Uterus (tissue), 4 donors: ENCODE measurements around the gene BCAR1. TPM values are rescaled to one million over a fixed set of nuclear protein-coding genes. Genes with fewer than 3 reads are reported as not detected.

Experiments
- DNase-seq, 2 donors: peaks; one replicate each; pipeline ENCODE4 v3.0.0-alpha.2; 2019 to 2020
- H3K27ac ChIP-seq, 2 donors: fragments of 200-600 bp; sonication (generic); 1 replicate in 1 of 2; 2 replicates in 1 of 2; pipeline ENCODE4 v1.5.1; 2016 to 2018
- H3K27me3 ChIP-seq, 2 donors: fragments of 200-600 bp; sonication (generic); one replicate each; pipeline ENCODE4 v1.5.1; 2018 to 2019; ENCODE audit warnings: control low read depth in 1 of 2
- H3K36me3 ChIP-seq, 2 donors: fragments of 200-600 bp; sonication (generic); one replicate each; pipeline ENCODE4 v1.5.1; 2019; ENCODE audit warnings: control low read depth in 1 of 2
- H3K4me1 ChIP-seq, 2 donors: fragments of 200-600 bp; sonication (generic); one replicate each; pipeline ENCODE4 v1.5.1; 2018 to 2019; ENCODE audit warnings: control low read depth in 1 of 2
- H3K4me3 ChIP-seq, 2 donors: fragments of 200-600 bp; sonication (generic); 1 replicate in 1 of 2; 2 replicates in 1 of 2; pipeline ENCODE4 v1.5.1; 2018 to 2019; ENCODE audit warnings: mild to moderate bottlenecking in 1 of 2
- H3K9me3 ChIP-seq, 2 donors: fragments of 200-600 bp; sonication (generic); one replicate each; pipeline ENCODE4 v1.5.1; 2019; ENCODE audit warnings: control low read depth in 1 of 2
- CTCF ChIP-seq, 4 experiments: fragments of 200-600 bp in 2 of 4; fragments of 450-650 bp in 2 of 4; sonication (generic) in 2 of 4; IDR thresholded peaks; one replicate each; pipeline ENCODE4 v1.5.1; 2016 to 2019; ENCODE audit warnings: antibody characterized with exemption in 4 of 4, mild to moderate bottlenecking in 2 of 4, moderate library complexity in 1 of 4
- POLR2A ChIP-seq, 2 donors: fragments of 450-650 bp; IDR thresholded peaks; one replicate each; pipeline ENCODE4 v1.6.1; 2016; ENCODE audit warnings: antibody characterized with exemption in 2 of 2, mild to moderate bottlenecking in 1 of 2, moderate library complexity in 1 of 2
- intact Hi-C: fragments of 100-400 bp; cut with DNase I; formaldehyde crosslinking; loops from one replicate; pipeline ENCODE4 v1.15.1; 2023; ENCODE audit warnings: low total_unique reads
- total RNA-seq, 4 donors: library from RNA; depleted of rRNA in 3 of 4; stranded (reverse); fragments of >200 nt in 3 of 4; gene quantifications; one replicate each; pipeline versions ENCODE4 v1.1.0 to v1.2.4, GENCODE V29; 2014 to 2023
- donor health status: DM: yes; HTN: yes; CAD: no.

BCAR1 gene
- total RNA-seq, 4 donors from 2014 or later: 42.8 to 104 (median 47.2) TPM

- H3K4me3 ChIP-seq: no peak overlapping the region
- DNase-seq: peak in 1 of 2 donors; percentile 14
- no peaks in the 10 kb centered on the region for H3K36me3 ChIP-seq
- no peak for TF ChIP-seq CTCF (IDR thresholded peaks at IDR 0.05)
- no peak for TF ChIP-seq POLR2A (IDR thresholded peaks at IDR 0.05)
- no peaks in the 10 kb centered on the region for H3K9me3 ChIP-seq
- no peaks in the 10 kb centered on the region for H3K27me3 ChIP-seq
- H3K4me1 ChIP-seq: peaks cover 11 to 60% of the 10 kb centered on the region in 2 donors
- intact Hi-C loops: no loop called here
- H3K27ac ChIP-seq: peak overlapping the region; percentile 20 to 82
Measured at GRCh38 chr16:75257886-75258806, 6.7 kb upstream of the BCAR1 start.

GRCh38 chr16:75256696-75257343, 5.4 kb upstream of the BCAR1 start:
- Histone ChIP-seq H3K4me1 (peaks cover 24 to 59% of the 10 kb centered on the region in 2 donors), H3K27ac (peak overlapping the region; percentile 82 to 97), H3K4me3 (no peak overlapping the region), H3K9me3 (no peaks in the 10 kb centered on the region), H3K36me3 (no peaks in the 10 kb centered on the region), H3K27me3 (no peaks in the 10 kb centered on the region)
- peak; percentile 55 to 62 for DNase-seq
- no peak for TF ChIP-seq POLR2A (IDR thresholded peaks at IDR 0.05)
- no peak for TF ChIP-seq CTCF (IDR thresholded peaks at IDR 0.05)
- intact Hi-C loops: no loop called here

- TF ChIP-seq CTCF (IDR thresholded peaks at IDR 0.05): no peak
- TF ChIP-seq POLR2A (IDR thresholded peaks at IDR 0.05): no peak
- no peaks in the 10 kb centered on the region for H3K27me3 ChIP-seq
- no peaks in the 10 kb centered on the region for H3K36me3 ChIP-seq
- peaks cover 24 to 59% of the 10 kb centered on the region in 2 donors for H3K4me1 ChIP-seq
- H3K27ac ChIP-seq: peak overlapping the region; percentile 82 to 97
- no peak overlapping the region for H3K4me3 ChIP-seq
- no peaks in the 10 kb centered on the region for H3K9me3 ChIP-seq
- intact Hi-C loops: no loop called here
- peak in 1 of 2 donors; percentile 45 for DNase-seq
Measured at GRCh38 chr16:75256059-75256571, 4.7 kb upstream of the BCAR1 start.

- intact Hi-C loops: loop anchor here (5.0 kb wide), 1 partner anchor 133 kb away; no protein-coding TSS in a partner anchor
- peaks cover 29 to 73% of the 10 kb centered on the region in 2 donors for H3K4me1 ChIP-seq
- peak in 1 of 2 donors; percentile 33 for DNase-seq
Measured at GRCh38 chr16:75254359-75254837, 3.0 kb upstream of the BCAR1 start.

More at GRCh38 chr16:75254359-75254837, 3.0 kb upstream of the BCAR1 start:
- no peaks in the 10 kb centered on the region for H3K36me3 ChIP-seq
- H3K27me3 ChIP-seq: no peaks in the 10 kb centered on the region
- TF ChIP-seq POLR2A (IDR thresholded peaks at IDR 0.05) (no peak), CTCF (IDR thresholded peaks at IDR 0.05) (no peak)
- peak overlapping the region; percentile 82 to 97 for H3K27ac ChIP-seq
- no peak overlapping the region for H3K4me3 ChIP-seq
- no peaks in the 10 kb centered on the region for H3K9me3 ChIP-seq
